Epidermal melanocyte (primary cell): Measurements from ENCODE around the gene MOB3B.
"Not testable (repeated sequence)": the region's sequence is repeated elsewhere in the genome, so short reads cannot be mapped to it uniquely, and the experiment has no call there.

Experiments used
- DNase-seq: peaks from one replicate; pipeline ENCODE4 v3.0.0; 2011; ENCODE audit warnings: low spot score; ENCODE audit not compliant: insufficient read length

Gene MOB3B

GRCh38 chr9:27518809-27519208, 10.8 kb downstream of the MOB3B start:
- no peak for DNase-seq

- no peak for DNase-seq
These were observed 11.6 kb downstream of the MOB3B start for GRCh38 chr9:27518006-27518405.

- DNase-seq: no peak
These were observed 15.1 kb downstream of the MOB3B start for GRCh38 chr9:27514551-27514950.

- no peak for DNase-seq
These were observed 17.8 kb downstream of the MOB3B start for GRCh38 chr9:27511771-27512170.

- DNase-seq: no peak
These were observed 18.8 kb downstream of the MOB3B start for GRCh38 chr9:27510780-27511179.

- no peak for DNase-seq
These were observed 22.6 kb downstream of the MOB3B start for GRCh38 chr9:27506981-27507380.

GRCh38 chr9:27505744-27506161, 23.9 kb downstream of the MOB3B start:
- no peak for DNase-seq

GRCh38 chr9:27504259-27504658, 25.4 kb downstream of the MOB3B start:
- DNase-seq: no peak

- DNase-seq: no peak
These were observed 26.0 kb downstream of the MOB3B start for GRCh38 chr9:27503623-27504022.

- not testable (repeated sequence) for DNase-seq
These were observed 28.7 kb downstream of the MOB3B start for GRCh38 chr9:27500902-27501301.

- DNase-seq: no peak
These were observed 30.2 kb downstream of the MOB3B start for GRCh38 chr9:27499451-27499850.

- DNase-seq: no peak
These were observed 31.7 kb downstream of the MOB3B start for GRCh38 chr9:27497883-27498417.

GRCh38 chr9:27496135-27496504, 33.5 kb downstream of the MOB3B start:
- no peak for DNase-seq

- no peak for DNase-seq
These were observed 34.0 kb downstream of the MOB3B start for GRCh38 chr9:27495480-27496134.

GRCh38 chr9:27491154-27491553, 38.5 kb downstream of the MOB3B start:
- no peak for DNase-seq

- DNase-seq: no peak
These were observed 40.3 kb downstream of the MOB3B start for GRCh38 chr9:27489087-27489876.

GRCh38 chr9:27487927-27488326, 41.7 kb downstream of the MOB3B start:
- DNase-seq: no peak

GRCh38 chr9:27487128-27487640, 42.4 kb downstream of the MOB3B start:
- no peak for DNase-seq

GRCh38 chr9:27485158-27485557, 44.5 kb downstream of the MOB3B start:
- DNase-seq: no peak

GRCh38 chr9:27483576-27483975, 46.0 kb downstream of the MOB3B start:
- no peak for DNase-seq

- DNase-seq: no peak
These were observed 46.9 kb downstream of the MOB3B start for GRCh38 chr9:27482709-27483108.

GRCh38 chr9:27478322-27478721, 51.3 kb downstream of the MOB3B start:
- no peak for DNase-seq
